Sigmoid colon (tissue), 7 donors: ENCODE measurements around the gene SULF2. TPM values are rescaled to one million over a fixed set of nuclear protein-coding genes. Genes with fewer than 3 reads are reported as not detected.

Experiments
- DNase-seq: peaks from one replicate; pipeline ENCODE4 v3.0.0-alpha.2; 2019
- H3K27ac ChIP-seq, 4 donors: fragments of 200-600 bp; sonication (generic); one replicate each; pipeline ENCODE4 v1.5.1; 2016 to 2019; ENCODE audit warnings: mild to moderate bottlenecking in 1 of 4
- H3K27me3 ChIP-seq, 3 donors: fragments of 200-600 bp; sonication (generic); one replicate each; pipeline ENCODE4 v1.5.1; 2019; ENCODE audit warnings: mild to moderate bottlenecking in 1 of 3
- H3K36me3 ChIP-seq, 4 donors: fragments of 200-600 bp; sonication (generic); one replicate each; pipeline ENCODE4 v1.5.1; 2016 to 2019
- H3K4me1 ChIP-seq, 4 donors: fragments of 200-600 bp; sonication (generic); one replicate each; pipeline ENCODE4 v1.5.1; 2017 to 2019
- H3K4me3 ChIP-seq, 4 donors: fragments of 200-600 bp; sonication (generic); one replicate each; pipeline ENCODE4 v1.5.1; 2017 to 2019; ENCODE audit warnings: mild to moderate bottlenecking in 2 of 4, moderate library complexity in 1 of 4
- H3K9me3 ChIP-seq, 4 donors: fragments of 200-600 bp in 3 of 4; sonication (generic) in 3 of 4; one replicate each; pipeline versions ENCODE4 v1.5.1 to v1.6.1; 2013 to 2019
- CTCF ChIP-seq, 4 experiments: fragments of 450-650 bp in 3 of 4; fragments of 200-600 bp in 1 of 4; IDR thresholded peaks; one replicate each; pipeline ENCODE4 v1.5.1; 2016 to 2019; ENCODE audit warnings: antibody characterized with exemption in 4 of 4, mild to moderate bottlenecking in 3 of 4, moderate library complexity in 2 of 4
- EP300 ChIP-seq, 4 donors: sonication (generic); formaldehyde crosslinking; IDR thresholded peaks; one replicate each; pipeline ENCODE4 v1.6.1; 2017; ENCODE audit warnings: antibody characterized with exemption in 4 of 4
- POLR2A ChIP-seq, 2 donors: fragments of 450-650 bp; IDR thresholded peaks; one replicate each; pipeline ENCODE4 v1.6.1; 2016; ENCODE audit warnings: antibody characterized with exemption in 2 of 2, mild to moderate bottlenecking in 2 of 2, moderate library complexity in 2 of 2
- POLR2AphosphoS5 ChIP-seq, 4 donors: sonication (generic); formaldehyde crosslinking; IDR thresholded peaks; one replicate each; pipeline ENCODE4 v1.6.1; 2017; ENCODE audit warnings: antibody characterized with exemption in 4 of 4
- WGBS, 2 donors: extraction: QIAGEN DNeasy Blood & Tissue Kit; methylation state at CpG; one replicate each; pipeline ENCODE4 v1.1.7; 2013; 5-methylcytosine and 5-hydroxymethylcytosine counted together
- intact Hi-C: fragments of 100-400 bp; cut with DNase I; formaldehyde crosslinking; loops from one replicate; pipeline ENCODE4 v1.15.1; 2023
- polyA plus RNA-seq, 3 donors: library from polyadenylated mRNA; stranded (reverse); fragments of 200-250 nt; gene quantifications; one replicate each; pipeline ENCODE4 v1.2.3, GENCODE V29; 2013
- total RNA-seq, 4 donors: library from RNA; depleted of rRNA; stranded (reverse); fragments of >200 nt; gene quantifications; one replicate each; pipeline ENCODE4 v1.1.0, GENCODE V29; 2016
- donor health status: healthy with polysubstance abuse.
- donor health status: Bipolar disorder and iron deficiency.
- donor health status: healthy.

SULF2 gene
- total and polyA plus RNA-seq, 7 donors, result 14.6 to 70.1 (median 28.2) TPM

- intact Hi-C loops, result no loop called here
- Histone ChIP-seq H3K27ac (no peak overlapping the region), H3K9me3 (no peaks in the 10 kb centered on the region), H3K27me3 (no peaks in the 10 kb centered on the region), H3K36me3 (peaks cover 21 to 96% (median 42%) of the 10 kb centered on the region in 4 donors), H3K4me1 (no peaks in the 10 kb centered on the region), H3K4me3 (no peak overlapping the region)
- TF ChIP-seq EP300 (IDR thresholded peaks at IDR 0.05) (no peak), CTCF (IDR thresholded peaks at IDR 0.05) (no peak), POLR2AphosphoS5 (IDR thresholded peaks at IDR 0.05) (no peak)
- WGBS, 2 donors, result 82 to 89% methylated on average over 3 of the region's 3 CpGs
- no peak for DNase-seq
Measured at GRCh38 chr20:47652301-47652700, 133.0 kb downstream of the SULF2 start.

GRCh38 chr20:47648943-47649342 is 136.3 kb downstream of the SULF2 start:
- Histone ChIP-seq H3K27me3 (no peaks in the 10 kb centered on the region), H3K36me3 (peaks cover 21 to 97% (median 43%) of the 10 kb centered on the region in 4 donors), H3K9me3 (no peaks in the 10 kb centered on the region), H3K4me1 (no peaks in the 10 kb centered on the region), H3K4me3 (no peak overlapping the region), H3K27ac (no peak overlapping the region)
- TF ChIP-seq EP300 (IDR thresholded peaks at IDR 0.05) (no peak), POLR2AphosphoS5 (IDR thresholded peaks at IDR 0.05) (no peak), CTCF (IDR thresholded peaks at IDR 0.05) (no peak), POLR2A (IDR thresholded peaks at IDR 0.05) (no peak)
- intact Hi-C loops, result no loop called here
- no peak for DNase-seq
- WGBS, 2 donors, result 94 to 95% methylated on average over 6 of the region's 6 CpGs

GRCh38 chr20:47647994-47648393 is 137.3 kb downstream of the SULF2 start:
- H3K36me3 ChIP-seq, result peaks cover 13 to 97% (median 42%) of the 10 kb centered on the region in 4 donors

GRCh38 chr20:47645632-47646031 is 139.6 kb downstream of the SULF2 start:
- intact Hi-C loops, result no loop called here
- no peaks in the 10 kb centered on the region for H3K27me3 ChIP-seq
- no peak overlapping the region for H3K27ac ChIP-seq
- 75 to 95% methylated on average over 2 of the region's 2 CpGs for WGBS, 2 donors
- no peak overlapping the region for H3K4me3 ChIP-seq
- DNase-seq, result no peak
- H3K9me3 ChIP-seq, result no peaks in the 10 kb centered on the region
- H3K4me1 ChIP-seq, result no peaks in the 10 kb centered on the region
- TF ChIP-seq POLR2AphosphoS5 (IDR thresholded peaks at IDR 0.05), result no peak
- TF ChIP-seq EP300 (IDR thresholded peaks at IDR 0.05), result no peak
- TF ChIP-seq CTCF (IDR thresholded peaks at IDR 0.05), result no peak
- TF ChIP-seq POLR2A (IDR thresholded peaks at IDR 0.05), result no peak
- peaks cover 12 to 88% (median 34%) of the 10 kb centered on the region in 4 donors for H3K36me3 ChIP-seq

More at GRCh38 chr20:47647994-47648393, 137.3 kb downstream of the SULF2 start:
- DNase-seq, result no peak
- TF ChIP-seq POLR2A (IDR thresholded peaks at IDR 0.05), result no peak
- no peak for TF ChIP-seq EP300 (IDR thresholded peaks at IDR 0.05)
- TF ChIP-seq CTCF (IDR thresholded peaks at IDR 0.05), result no peak
- no peak for TF ChIP-seq POLR2AphosphoS5 (IDR thresholded peaks at IDR 0.05)
- intact Hi-C loops, result no loop called here
- Histone ChIP-seq H3K4me1 (no peaks in the 10 kb centered on the region), H3K4me3 (no peak overlapping the region), H3K9me3 (no peaks in the 10 kb centered on the region), H3K27me3 (no peaks in the 10 kb centered on the region), H3K27ac (no peak overlapping the region)
- WGBS, 2 donors, result 95% methylated on average over 7 of the region's 7 CpGs

- no peaks in the 10 kb centered on the region for H3K27me3 ChIP-seq
- WGBS, 2 donors, result 80 to 87% methylated on average over 4 of the region's 4 CpGs
- TF ChIP-seq POLR2AphosphoS5 (IDR thresholded peaks at IDR 0.05) (no peak), CTCF (IDR thresholded peaks at IDR 0.05) (no peak), POLR2A (IDR thresholded peaks at IDR 0.05) (no peak), EP300 (IDR thresholded peaks at IDR 0.05) (no peak)
- intact Hi-C loops, result no loop called here
- H3K9me3 ChIP-seq, result no peaks in the 10 kb centered on the region
- no peak overlapping the region for H3K4me3 ChIP-seq
- H3K27ac ChIP-seq, result no peak overlapping the region
- no peaks in the 10 kb centered on the region for H3K4me1 ChIP-seq
- no peak for DNase-seq
- H3K36me3 ChIP-seq, result peaks cover 0 to 87% (median 31%) of the 10 kb centered on the region in 4 donors
Measured at GRCh38 chr20:47642624-47643023, 142.7 kb downstream of the SULF2 start.
